Right ventricle myocardium inferior (tissue), 1 donor: Measurements from ENCODE around the gene XRRA1. TPM values are rescaled to one million over a fixed set of nuclear protein-coding genes. Genes with fewer than 3 reads are reported as not detected.
"Not testable (repeated sequence)": the region's sequence is repeated elsewhere in the genome, so short reads cannot be mapped to it uniquely, and the experiment has no call there.

ENCODE experiments used
- ATAC-seq: fragments of 200-7000 bp; cut with Tn5 transposase; one replicate; pipeline ENCODE4 v1.9.1; 2020; ENCODE audit warnings: mild to moderate bottlenecking, moderate library complexity
- DNase-seq: peaks from one replicate; pipeline ENCODE4 v3.0.0; 2021; ENCODE audit errors: missing footprints
- intact Hi-C: fragments of 100-400 bp; cut with DNase I; formaldehyde crosslinking; loops from one replicate; pipeline ENCODE4 v1.11.0; 2022
- total RNA-seq: library from RNA; stranded (reverse); fragmentation: NEBNext Ultra II Directional; extraction: Animal tissue kit (Norgen Biotek cat#: 25700); gene quantifications from one replicate; pipeline ENCODE4 v1.2.1, GENCODE V29; 2021
- donor health status: DM: no; HTN: yes; CAD: no; lungs with severe emphysema.

The XRRA1 gene
- total RNA-seq, 1 donor from 2014 or later, result 6.6 TPM

DNA sequence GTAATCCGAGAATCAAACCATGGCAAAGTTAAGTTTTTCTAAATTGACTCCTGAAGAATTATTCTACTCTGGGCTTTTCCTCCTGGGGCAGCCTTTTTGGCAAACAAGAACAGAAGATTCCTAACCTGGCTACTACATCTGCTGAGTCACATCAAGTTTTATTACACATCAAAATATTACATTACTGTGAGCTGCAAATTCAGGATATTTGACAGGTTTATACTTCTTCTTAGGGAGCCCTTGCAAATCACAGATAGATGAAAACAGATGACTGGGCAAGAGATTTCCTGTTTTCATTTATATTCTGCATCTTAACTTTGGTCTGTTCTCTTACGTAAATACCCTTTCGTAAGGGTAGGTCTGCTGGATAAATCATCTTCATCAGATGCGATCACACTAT is 23.6 kb downstream of the XRRA1 start:
- ATAC-seq (no peak), DNase-seq (no peak)
- intact Hi-C loops, result no loop called here

DNA sequence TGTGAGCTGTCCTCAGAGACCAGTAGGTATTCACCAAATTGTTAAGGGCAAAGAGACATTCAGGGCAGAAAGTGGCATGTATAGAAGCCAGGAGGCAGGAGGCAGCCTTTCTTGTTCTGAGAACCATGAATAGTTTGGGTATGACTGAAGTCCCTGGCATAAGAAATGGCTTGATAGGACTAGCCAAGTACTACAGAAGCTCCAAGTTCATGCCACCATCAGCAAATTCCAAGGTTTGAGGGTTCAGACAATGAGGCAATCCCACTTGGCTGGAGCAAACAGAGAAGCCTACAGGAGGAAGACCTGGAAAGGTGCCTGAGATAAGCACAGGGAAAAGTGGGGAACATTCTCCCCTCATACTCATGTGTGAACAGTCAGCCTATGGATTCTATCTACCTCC is 25.8 kb downstream of the XRRA1 start:
- intact Hi-C loops, result no loop called here
- ATAC-seq (no peak), DNase-seq (no peak)

GRCh38 chr11:74909812-74910211 is 39.1 kb downstream of the XRRA1 start:
- no peak for ATAC-seq
- intact Hi-C loops, result no loop called here

DNA sequence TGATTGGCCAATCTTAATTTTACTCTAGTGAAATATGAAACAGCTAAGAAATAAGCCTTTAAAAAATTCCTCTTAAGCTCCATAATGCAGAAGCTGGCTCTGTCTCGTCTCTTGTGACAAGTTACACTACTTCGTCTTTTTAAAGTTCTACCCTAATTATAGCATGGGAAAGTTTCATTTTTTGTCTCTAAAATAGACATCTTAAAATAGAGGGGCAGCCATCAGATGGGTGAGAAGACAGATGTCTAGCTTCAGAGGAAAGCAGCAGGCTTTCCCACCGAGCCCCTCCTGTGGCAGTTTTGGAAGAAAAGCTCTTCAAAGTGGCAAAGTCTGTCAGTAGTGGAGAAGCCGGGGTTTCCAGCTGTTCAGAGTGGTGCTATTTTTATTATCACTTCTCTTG is 39.5 kb downstream of the XRRA1 start:
- intact Hi-C loops, result no loop called here

More at GRCh38 chr11:74909812-74910211, 39.1 kb downstream of the XRRA1 start:
- DNase-seq, result no peak

GRCh38 chr11:74905326-74905725 is 43.6 kb downstream of the XRRA1 start:
- ATAC-seq, result peak; percentile 28
- intact Hi-C loops, result no loop called here
- DNase-seq, result no peak

More for the DNA sequence above, 39.5 kb downstream of the XRRA1 start:
- ATAC-seq, result no peak
- no peak for DNase-seq

DNA sequence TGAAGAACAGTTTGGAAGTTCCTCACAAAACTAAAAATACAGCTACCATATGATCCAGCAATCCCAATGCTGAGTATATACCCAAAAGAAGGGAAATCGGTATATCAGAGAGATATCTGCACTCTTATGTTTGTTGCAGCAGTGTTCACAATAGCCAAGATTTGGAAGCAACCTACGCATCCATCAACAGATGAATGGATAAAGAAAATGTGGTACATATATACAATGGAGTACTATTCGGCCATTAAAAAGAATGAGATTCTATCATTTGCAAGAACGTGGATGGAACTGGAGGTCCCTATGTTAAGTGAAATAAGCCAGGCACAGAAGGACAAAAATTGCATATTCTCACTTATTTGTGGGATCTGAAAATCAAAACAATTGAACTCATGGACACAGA is 46.5 kb downstream of the XRRA1 start:
- ATAC-seq (no peak), DNase-seq (no peak)
- intact Hi-C loops, result no loop called here

DNA sequence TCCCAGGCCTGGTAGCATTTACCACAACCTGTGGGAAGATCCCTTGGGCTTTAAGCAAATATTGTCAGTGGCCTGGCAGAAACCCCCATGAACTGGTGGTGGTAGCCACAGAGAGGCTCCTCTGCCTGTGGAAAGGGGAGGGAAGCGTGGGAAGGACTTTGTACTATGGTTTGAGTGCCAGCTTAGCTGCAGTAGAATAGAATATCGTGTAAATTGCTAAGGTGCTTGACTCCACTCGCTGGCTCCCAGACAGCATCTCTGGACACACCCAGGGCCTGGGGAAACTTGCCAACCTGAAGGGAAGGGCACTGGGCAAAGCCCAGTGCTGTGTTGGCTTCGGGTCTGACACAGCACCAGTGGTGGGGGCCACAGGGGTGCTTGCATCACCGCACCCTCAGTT is 52.6 kb downstream of the XRRA1 start:
- intact Hi-C loops, result no loop called here
- no peak for DNase-seq
- no peak for ATAC-seq

DNA sequence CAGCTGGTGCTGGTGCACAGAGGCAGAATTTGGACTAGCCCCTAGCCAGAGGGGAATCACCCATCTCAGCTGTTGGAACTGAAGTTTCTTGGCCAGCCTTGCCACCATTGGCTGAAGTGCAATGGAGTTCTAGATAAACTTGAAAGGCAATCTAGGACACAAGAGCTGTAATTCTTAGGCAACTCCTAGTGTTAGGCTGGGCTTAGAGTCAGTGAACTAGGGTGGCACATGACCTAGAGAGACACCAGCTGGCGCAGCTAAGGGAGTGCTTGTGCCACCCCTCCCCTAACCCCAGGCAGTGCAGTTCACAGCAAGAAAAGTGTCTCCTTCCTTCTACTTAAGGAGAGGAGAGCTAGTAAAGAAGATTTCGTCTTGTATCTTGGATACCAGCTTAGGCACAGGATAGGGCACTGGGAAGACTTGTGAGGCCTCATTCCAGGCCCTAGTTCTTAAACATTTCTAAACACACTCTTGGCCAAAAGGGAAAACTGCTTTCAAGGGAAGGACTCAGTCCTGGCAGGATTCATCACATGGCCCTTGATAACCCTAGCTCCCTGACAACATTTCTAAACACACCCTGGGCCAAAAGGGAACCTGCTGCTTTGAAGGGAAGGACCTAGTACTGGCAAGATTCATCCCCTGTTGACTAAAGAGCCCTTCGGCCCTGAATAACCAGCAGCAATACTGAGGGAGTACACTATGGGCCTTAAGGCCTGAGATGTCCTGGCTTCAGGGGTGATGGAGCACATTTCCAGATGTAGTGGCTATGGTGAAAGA is 53.4 kb downstream of the XRRA1 start:
- peak; percentile 80 for ATAC-seq
- intact Hi-C loops, result no loop called here
- DNase-seq, result no peak

GRCh38 chr11:74893015-74893414 is 55.9 kb downstream of the XRRA1 start:
- intact Hi-C loops, ATAC-seq, DNase-seq: not testable (repeated sequence)

- intact Hi-C loops, result no loop called here
- ATAC-seq, result no peak
- no peak for DNase-seq
Observed at GRCh38 chr11:74877132-74877531, 71.8 kb downstream of the XRRA1 start.

- no peak for DNase-seq
- no peak for ATAC-seq
- intact Hi-C loops, result no loop called here
Observed at GRCh38 chr11:74871037-74871436, 77.9 kb downstream of the XRRA1 start.

DNA sequence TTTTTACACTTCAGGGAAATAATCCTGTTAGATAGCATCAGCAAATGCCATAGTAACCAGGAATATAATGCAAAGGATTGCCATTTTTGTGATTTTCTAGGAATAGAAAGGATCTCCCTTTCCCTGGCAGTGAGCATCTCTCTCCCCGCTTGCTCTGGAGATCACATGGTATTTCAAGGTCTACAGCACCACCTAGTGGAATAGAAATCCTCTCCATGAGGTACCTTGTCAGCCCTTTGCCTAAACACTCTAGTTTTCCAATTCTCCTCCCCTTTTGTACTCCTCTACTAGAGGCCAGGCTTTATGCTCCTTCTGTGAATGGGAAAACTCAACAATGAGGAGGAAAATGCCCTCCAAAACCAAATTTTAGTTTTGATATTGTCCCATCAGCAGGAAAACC is 78.4 kb downstream of the XRRA1 start:
- no peak for ATAC-seq
- DNase-seq, result no peak
- intact Hi-C loops, result no loop called here

DNA sequence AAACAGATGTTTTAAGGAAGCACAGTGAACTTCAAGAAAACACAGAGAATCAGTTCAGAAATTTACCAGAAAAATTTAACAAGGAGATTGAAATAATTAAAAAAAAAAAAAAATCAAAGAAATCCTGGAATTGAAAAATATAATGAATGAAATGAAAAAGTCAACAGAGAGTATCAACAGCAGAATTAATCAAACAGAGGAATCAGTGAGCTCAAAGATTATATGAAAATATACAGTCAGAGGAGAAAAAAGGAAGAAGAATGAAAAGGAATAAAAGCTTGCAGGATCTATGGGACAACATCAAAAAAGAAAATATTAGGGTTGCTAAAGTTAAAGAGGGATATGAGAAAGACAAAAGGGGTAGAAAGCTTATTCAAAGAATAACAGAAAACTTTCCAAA is 82.3 kb downstream of the XRRA1 start:
- DNase-seq, result no peak
- intact Hi-C loops, result no loop called here
- ATAC-seq, result no peak

GRCh38 chr11:74863410-74863809 is 85.5 kb downstream of the XRRA1 start:
- DNase-seq (no peak), ATAC-seq (no peak)
- intact Hi-C loops, result no loop called here

GRCh38 chr11:74860743-74861142 is 88.1 kb downstream of the XRRA1 start:
- DNase-seq (no peak), ATAC-seq (no peak)
- intact Hi-C loops, result no loop called here

- intact Hi-C loops, result no loop called here
- no peak for DNase-seq
- ATAC-seq, result no peak
Observed at GRCh38 chr11:74853223-74853622, 95.7 kb downstream of the XRRA1 start.

GRCh38 chr11:74849525-74850391 is 99.1 kb downstream of the XRRA1 start:
- intact Hi-C loops, result no loop called here
- no peak for DNase-seq
- ATAC-seq, result no peak

DNA sequence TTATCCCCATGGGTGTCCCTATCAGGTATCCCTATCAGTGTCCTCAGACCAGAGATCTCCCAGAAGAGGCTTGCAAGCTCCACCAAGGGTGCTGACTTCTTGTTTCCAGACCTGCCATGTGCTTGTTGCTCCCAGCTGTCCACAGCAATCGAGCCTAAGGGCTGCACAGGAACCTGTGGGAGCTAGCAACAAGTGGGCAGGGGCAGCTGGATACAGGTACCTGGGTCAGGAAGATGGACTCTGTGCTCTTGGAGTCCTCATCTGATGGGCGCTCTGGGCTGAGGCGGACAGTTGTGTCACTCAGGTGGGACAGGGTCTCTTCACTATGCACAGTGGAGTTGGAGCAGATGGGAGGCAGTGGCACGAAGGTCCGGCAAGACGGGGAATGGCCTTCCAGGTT is 101.0 kb downstream of the XRRA1 start:
- no peak for DNase-seq
- ATAC-seq, result no peak
- intact Hi-C loops, result no loop called here

- intact Hi-C loops, result no loop called here
- ATAC-seq (no peak), DNase-seq (no peak)
Observed at GRCh38 chr11:74847395-74847794, 101.5 kb downstream of the XRRA1 start.

DNA sequence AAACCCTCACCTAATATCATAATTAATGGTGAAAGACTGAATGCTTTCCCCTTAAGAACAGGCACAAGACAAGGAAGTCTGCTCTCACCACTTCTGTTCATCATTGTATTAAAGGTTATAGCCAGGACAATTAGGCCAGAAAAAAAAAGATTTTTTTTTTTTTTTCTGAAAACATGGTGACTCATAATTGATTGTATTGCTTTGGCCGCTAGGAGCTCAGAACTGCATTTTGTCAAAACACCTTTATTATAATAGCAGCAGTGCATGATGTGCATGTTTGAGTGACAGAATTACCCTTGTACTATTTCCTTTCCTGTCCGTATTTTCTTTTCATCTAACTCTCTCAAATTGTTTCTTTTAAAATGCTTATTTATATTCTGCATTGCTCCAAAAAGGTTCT is 102.1 kb downstream of the XRRA1 start:
- intact Hi-C loops, result no loop called here
- no peak for DNase-seq
- no peak for ATAC-seq
